ENCODE data around the gene UBE2Q2. TPM values are rescaled to one million over a fixed set of nuclear protein-coding genes. Genes with fewer than 3 reads are reported as not detected.

Gene UBE2Q2
- total and polyA plus RNA-seq, 9 of the 15 experiments (the other 6 are each of a cell fraction or from before 2014, with no cell fraction given): 6.2 to 24.0 (median 16.2) TPM

GRCh38 chr15:75842722-75843677 is at the start of gene UBE2Q2 (continued):
- TF ChIP-seq, protein P1, sequence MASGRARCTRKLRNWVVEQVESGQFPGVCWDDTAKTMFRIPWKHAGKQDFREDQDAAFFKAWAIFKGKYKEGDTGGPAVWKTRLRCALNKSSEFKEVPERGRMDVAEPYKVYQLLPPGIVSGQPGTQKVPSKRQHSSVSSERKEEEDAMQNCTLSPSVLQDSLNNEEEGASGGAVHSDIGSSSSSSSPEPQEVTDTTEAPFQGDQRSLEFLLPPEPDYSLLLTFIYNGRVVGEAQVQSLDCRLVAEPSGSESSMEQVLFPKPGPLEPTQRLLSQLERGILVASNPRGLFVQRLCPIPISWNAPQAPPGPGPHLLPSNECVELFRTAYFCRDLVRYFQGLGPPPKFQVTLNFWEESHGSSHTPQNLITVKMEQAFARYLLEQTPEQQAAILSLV (tag; IDR thresholded peaks at IDR 0.05): no peak
- no peak for TF ChIP-seq ZNF174 (CRISPR knock-in tag; IDR thresholded peaks at IDR 0.05)
- TF ChIP-seq, protein P2, sequence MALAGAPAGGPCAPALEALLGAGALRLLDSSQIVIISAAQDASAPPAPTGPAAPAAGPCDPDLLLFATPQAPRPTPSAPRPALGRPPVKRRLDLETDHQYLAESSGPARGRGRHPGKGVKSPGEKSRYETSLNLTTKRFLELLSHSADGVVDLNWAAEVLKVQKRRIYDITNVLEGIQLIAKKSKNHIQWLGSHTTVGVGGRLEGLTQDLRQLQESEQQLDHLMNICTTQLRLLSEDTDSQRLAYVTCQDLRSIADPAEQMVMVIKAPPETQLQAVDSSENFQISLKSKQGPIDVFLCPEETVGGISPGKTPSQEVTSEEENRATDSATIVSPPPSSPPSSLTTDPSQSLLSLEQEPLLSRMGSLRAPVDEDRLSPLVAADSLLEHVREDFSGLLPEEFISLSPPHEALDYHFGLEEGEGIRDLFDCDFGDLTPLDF (CRISPR knock-in tag; IDR thresholded peaks at IDR 0.05): peak; percentile 76; the same call in 1 of the 2 replicates
- no peak for TF ChIP-seq ZNF561 (CRISPR knock-in tag; conservative IDR thresholded peaks at IDR 0.05)
- no peak for TF ChIP-seq CCAR2 (IDR thresholded peaks at IDR 0.05; ENCODE audit: low read depth, low read length)
- TF ChIP-seq FOS (IDR thresholded peaks at IDR 0.05; ENCODE audit: extremely low read depth, insufficient read length): no peak
- no peak for TF ChIP-seq TAF9B (IDR thresholded peaks at IDR 0.05; ENCODE audit: partially characterized antibody)
- no peak for TF ChIP-seq BRF1 (IDR thresholded peaks at IDR 0.05; ENCODE audit: borderline replicate concordance, extremely low read depth, insufficient read length)
- peak; percentile 61 for TF ChIP-seq SUPT5H (IDR thresholded peaks at IDR 0.05)
- no peak for TF ChIP-seq ZNF143 (CRISPR knock-in tag; IDR thresholded peaks at IDR 0.05)
- TF ChIP-seq ILK (tag; IDR thresholded peaks at IDR 0.05; ENCODE audit: borderline replicate concordance, low read depth): no peak
- peak; percentile 39 for TF ChIP-seq RBBP5 (IDR thresholded peaks at IDR 0.05; ENCODE audit: borderline replicate concordance, insufficient read depth, low read length, poor library complexity, severe bottlenecking)
- no peak for TF ChIP-seq TCF7 (IDR thresholded peaks at IDR 0.05; ENCODE audit: borderline replicate concordance)
- no peak for TF ChIP-seq POU5F1 (IDR thresholded peaks at IDR 0.05; ENCODE audit: borderline replicate concordance, low read depth, low read length, partially characterized antibody)
- no peak; the same call in 1 of the 2 replicates for TF ChIP-seq E2F4 (CRISPR knock-in tag; IDR thresholded peaks at IDR 0.05; ENCODE audit: low read depth)
- TF ChIP-seq, protein P3, sequence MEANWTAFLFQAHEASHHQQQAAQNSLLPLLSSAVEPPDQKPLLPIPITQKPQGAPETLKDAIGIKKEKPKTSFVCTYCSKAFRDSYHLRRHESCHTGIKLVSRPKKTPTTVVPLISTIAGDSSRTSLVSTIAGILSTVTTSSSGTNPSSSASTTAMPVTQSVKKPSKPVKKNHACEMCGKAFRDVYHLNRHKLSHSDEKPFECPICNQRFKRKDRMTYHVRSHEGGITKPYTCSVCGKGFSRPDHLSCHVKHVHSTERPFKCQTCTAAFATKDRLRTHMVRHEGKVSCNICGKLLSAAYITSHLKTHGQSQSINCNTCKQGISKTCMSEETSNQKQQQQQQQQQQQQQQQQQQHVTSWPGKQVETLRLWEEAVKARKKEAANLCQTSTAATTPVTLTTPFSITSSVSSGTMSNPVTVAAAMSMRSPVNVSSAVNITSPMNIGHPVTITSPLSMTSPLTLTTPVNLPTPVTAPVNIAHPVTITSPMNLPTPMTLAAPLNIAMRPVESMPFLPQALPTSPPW (CRISPR knock-in tag; IDR thresholded peaks at IDR 0.05): peak; percentile 95
- TF ChIP-seq ZNF639 (CRISPR knock-in tag; conservative IDR thresholded peaks at IDR 0.05 in 1 of 2, IDR thresholded peaks at IDR 0.05 in 1 of 2): peak in 1 of 2 experiments; percentile 90; a peak in 2 of 4 replicates
- no peak for TF ChIP-seq ZNF23 (CRISPR knock-in tag; IDR thresholded peaks at IDR 0.05)
- TF ChIP-seq ZNF764 (CRISPR knock-in tag; IDR thresholded peaks at IDR 0.05; ENCODE audit: low read depth): no peak
- peak; percentile 89; the same call in 1 of the 2 replicates for TF ChIP-seq ZNF282 (CRISPR knock-in tag; IDR thresholded peaks at IDR 0.05)

Data from K562 (cell line).